Naive thymus-derived CD8-positive, alpha-beta T cell (primary cell): ENCODE results near the gene FAM118B. TPM values are rescaled to one million over a fixed set of nuclear protein-coding genes. Genes with fewer than 3 reads are reported as not detected.
A peak's percentile ranks its signal among the peaks of the same experiment; 100 is the strongest.

Experiments used
- ATAC-seq, 2 donors: fragments of 150-1000 bp; cut with Tn5 transposase in 1 of 2; sonication (Bioruptor Pico), chemical (Tn5 transposase) in 1 of 2; 1 replicate in 1 of 2; 2 replicates in 1 of 2; pipeline ENCODE4 v1.10.0; 2021; ENCODE audit warnings: mild to moderate bottlenecking in 2 of 2, moderate library complexity in 2 of 2
- POLR2A ChIA-PET: fragments of 350-600 bp; sonication (Branson Sonifier 250); formaldehyde crosslinking; loops from one replicate; lab custom pipeline; 2021; ENCODE audit warnings: antibody characterized with exemption; lab: Charles Lee
- DNase-seq, 10 donors: peaks; one replicate each; pipeline versions ENCODE4 v3.0.0 to v3.0.0-alpha.2; 2020 to 2022
- H3K27ac Mint-ChIP-seq, 10 donors: one replicate each; pipeline ENCODE4 v1.8.0; 2020 to 2022; ENCODE audit warnings: mild to moderate bottlenecking in 10 of 10, mixed read lengths in 10 of 10, moderate library complexity in 4 of 10, inconsistent platforms in 1 of 10
- H3K27me3 Mint-ChIP-seq, 5 donors: one replicate each; pipeline ENCODE4 v1.8.0; 2021 to 2022; ENCODE audit warnings: mixed read lengths in 5 of 5
- H3K36me3 Mint-ChIP-seq, 3 donors: one replicate each; pipeline ENCODE4 v1.8.0; 2020 to 2022; ENCODE audit warnings: mixed read lengths in 3 of 3, mild to moderate bottlenecking in 2 of 3, inconsistent platforms in 1 of 3
- H3K4me1 Mint-ChIP-seq, 4 donors: one replicate each; pipeline ENCODE4 v1.8.0; 2021 to 2022; ENCODE audit warnings: mixed read lengths in 4 of 4
- H3K4me3 Mint-ChIP-seq, 10 donors: one replicate each; pipeline ENCODE4 v1.8.0; 2020 to 2022; ENCODE audit warnings: mild to moderate bottlenecking in 10 of 10, mixed read lengths in 10 of 10, moderate library complexity in 6 of 10, inconsistent platforms in 1 of 10
- H3K9me3 Mint-ChIP-seq, 9 donors: one replicate each; pipeline ENCODE4 v1.8.0; 2020 to 2022; ENCODE audit warnings: mixed read lengths in 9 of 9, mild to moderate bottlenecking in 3 of 9, inconsistent platforms in 1 of 9, moderate library complexity in 1 of 9
- polyA plus RNA-seq, 3 donors: library from polyadenylated mRNA; unstranded; fragments of 300-500 nt; fragmentation: Illumina TruSeq; gene quantifications; one replicate each; pipeline ENCODE4 v1.2.3, GENCODE V29; 2021
- total RNA-seq, 8 experiments: library from RNA in 2 of 8; stranded (reverse) in 2 of 8; gene quantifications; one replicate each; pipeline ENCODE4 v1.2.3 and lab custom pipeline; 2021 to 2026

FAM118B gene
- total and polyA plus RNA-seq, 5 experiments from 2014 or later = 8.9 to 16.3 (median 12.4) TPM

DNA sequence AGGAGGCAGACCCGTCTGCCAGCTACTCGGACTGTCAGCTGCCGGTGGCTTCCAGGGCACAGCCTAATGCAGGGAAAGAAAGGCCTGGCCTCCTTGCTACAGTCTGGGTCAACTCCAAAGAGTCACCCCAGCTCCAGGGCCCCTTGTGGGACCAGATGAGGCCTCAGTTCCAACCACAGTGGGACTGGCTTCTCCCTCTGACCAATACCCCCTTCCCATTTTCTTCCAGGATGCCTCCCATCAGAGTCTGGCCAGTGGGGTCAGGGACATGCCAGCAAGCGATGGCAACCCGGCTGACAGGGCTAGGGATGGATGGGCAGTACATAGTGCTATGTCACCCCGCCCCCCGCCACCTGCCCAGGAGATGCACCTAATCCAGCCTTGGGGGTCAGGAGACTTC is 36.8 kb upstream of the FAM118B start:
- ATAC-seq (no peak), DNase-seq (peak in 1 of 10 donors; percentile 27)
- H3K9me3 Mint-ChIP-seq = no peaks in the 10 kb centered on the region
- no peak overlapping the region for H3K27ac Mint-ChIP-seq
- H3K4me1 Mint-ChIP-seq = peaks cover 0 to 3% (median 0%) of the 10 kb centered on the region in 4 donors
- H3K4me3 Mint-ChIP-seq = no peak overlapping the region
- H3K36me3 Mint-ChIP-seq = no peaks in the 10 kb centered on the region
- POLR2A ChIA-PET = no interaction called here
- H3K27me3 Mint-ChIP-seq = peaks cover 0 to 25% (median 8%) of the 10 kb centered on the region in 5 donors

DNA sequence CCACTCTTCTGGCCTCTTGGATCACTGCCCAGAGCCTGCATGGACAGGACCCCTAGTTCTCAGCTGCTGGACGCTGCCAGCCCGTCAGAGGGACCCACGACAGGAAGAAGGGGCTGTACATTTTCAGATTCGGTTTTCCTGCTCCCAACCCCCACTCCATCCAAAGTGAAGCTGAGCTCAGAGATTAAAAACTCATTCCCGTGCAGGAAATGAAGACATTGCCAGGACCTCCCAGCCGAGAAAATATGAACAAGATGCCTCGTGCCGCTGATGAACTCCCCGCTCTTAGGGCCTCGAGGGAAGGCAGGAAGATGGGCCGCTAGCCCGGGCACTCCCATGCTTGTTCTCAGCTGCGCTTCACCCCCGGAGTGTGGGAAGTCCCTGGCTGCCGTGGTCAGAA is 36.2 kb upstream of the FAM118B start:
- Mint-ChIP-seq H3K4me3 (no peak overlapping the region), H3K27me3 (peaks cover 0 to 25% (median 8%) of the 10 kb centered on the region in 5 donors), H3K27ac (no peak overlapping the region), H3K36me3 (peaks cover 0 to 3% (median 0%) of the 10 kb centered on the region in 3 donors), H3K9me3 (peaks cover 0 to 5% (median 0%) of the 10 kb centered on the region in 9 donors), H3K4me1 (peaks cover 0 to 3% (median 0%) of the 10 kb centered on the region in 4 donors)
- ATAC-seq (no peak), DNase-seq (no peak)
- POLR2A ChIA-PET = no interaction called here

DNA sequence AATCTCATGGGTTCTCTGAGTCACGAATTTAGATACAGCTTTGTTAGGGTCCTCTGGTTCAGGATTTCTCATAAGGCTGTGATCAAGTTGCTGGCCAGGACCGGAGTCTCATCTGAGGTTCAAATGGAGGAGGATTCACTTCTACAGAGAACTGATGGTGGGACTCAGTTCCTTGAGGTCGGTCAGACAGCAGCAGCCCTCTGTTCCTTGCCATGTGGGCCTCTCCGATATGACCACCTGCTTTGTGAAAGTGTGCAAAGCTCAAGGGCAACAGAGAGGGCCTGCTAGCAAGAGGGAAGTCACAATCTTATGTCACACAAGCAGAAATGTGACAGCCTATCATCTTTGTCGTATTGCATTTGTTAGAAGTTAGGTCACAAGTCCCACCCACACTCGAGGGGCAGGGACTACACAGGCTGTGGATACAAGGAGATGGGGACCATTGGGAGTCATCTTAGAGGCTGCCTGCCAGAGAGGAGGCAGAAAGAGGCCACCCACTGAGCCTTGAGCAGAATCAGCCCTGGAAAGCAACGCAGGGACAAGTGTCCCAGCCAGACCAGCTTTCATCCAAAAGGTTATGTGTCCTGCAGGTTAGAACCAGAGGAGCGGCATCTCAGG is 34.6 kb upstream of the FAM118B start:
- peaks cover 0 to 4% (median under 1%) of the 10 kb centered on the region in 4 donors for H3K4me1 Mint-ChIP-seq
- ATAC-seq (no peak), DNase-seq (no peak)
- H3K9me3 Mint-ChIP-seq = peaks cover 0 to 8% (median 0%) of the 10 kb centered on the region in 9 donors
- H3K4me3 Mint-ChIP-seq = no peak overlapping the region
- POLR2A ChIA-PET = no interaction called here
- peaks cover 0 to 12% (median 5%) of the 10 kb centered on the region in 5 donors for H3K27me3 Mint-ChIP-seq
- peaks cover 0 to 7% (median 0%) of the 10 kb centered on the region in 3 donors for H3K36me3 Mint-ChIP-seq
- H3K27ac Mint-ChIP-seq = no peak overlapping the region

DNA sequence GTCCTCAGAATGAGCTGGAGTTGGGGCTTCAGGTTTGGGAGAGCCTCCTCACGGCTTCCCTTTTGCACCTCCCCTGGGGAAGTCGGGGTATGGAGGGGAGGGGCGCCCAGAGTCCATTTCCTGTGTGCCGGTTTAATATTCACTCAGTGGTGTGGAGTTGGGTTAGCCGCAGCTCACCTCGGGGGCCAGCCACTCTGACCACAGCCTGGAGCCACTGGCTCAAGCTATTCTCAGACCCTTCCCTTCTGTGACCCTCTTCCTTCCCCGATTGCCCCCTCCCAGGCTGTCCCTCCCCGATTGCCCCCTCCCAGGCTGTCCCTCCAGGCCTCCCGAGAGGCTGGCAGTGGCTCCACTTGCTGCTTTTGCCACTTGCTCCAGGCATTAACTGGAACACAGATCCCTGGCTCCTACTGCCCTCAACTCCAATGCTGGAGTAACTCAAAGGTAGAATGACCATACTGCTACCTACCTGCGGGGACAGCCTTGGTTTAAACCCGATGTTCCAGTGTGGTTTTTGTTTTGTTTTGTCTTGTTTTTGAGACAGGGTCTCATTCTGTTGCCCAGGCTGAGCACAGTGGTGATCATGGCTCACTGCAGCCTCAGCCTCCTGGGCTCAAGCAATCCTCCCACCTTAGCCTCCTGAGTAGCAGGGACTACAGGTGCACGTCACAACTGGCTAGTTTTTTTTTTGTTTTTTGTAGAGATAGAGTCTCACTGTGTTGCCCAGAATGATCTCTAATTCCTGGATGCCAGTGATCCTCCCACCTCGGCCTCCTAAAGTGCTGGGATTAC is 29.4 kb upstream of the FAM118B start:
- no peak for DNase-seq
- Mint-ChIP-seq H3K36me3 (peaks cover 0 to 7% (median 1%) of the 10 kb centered on the region in 3 donors), H3K27ac (peak overlapping the region in 1 of 10 donors; percentile 52), H3K4me3 (no peak overlapping the region), H3K9me3 (peaks cover 0 to 8% (median 0%) of the 10 kb centered on the region in 9 donors), H3K4me1 (peaks cover 0 to 15% (median 2%) of the 10 kb centered on the region in 4 donors), H3K27me3 (no peaks in the 10 kb centered on the region)
- POLR2A ChIA-PET = no interaction called here
- no peak for ATAC-seq

DNA sequence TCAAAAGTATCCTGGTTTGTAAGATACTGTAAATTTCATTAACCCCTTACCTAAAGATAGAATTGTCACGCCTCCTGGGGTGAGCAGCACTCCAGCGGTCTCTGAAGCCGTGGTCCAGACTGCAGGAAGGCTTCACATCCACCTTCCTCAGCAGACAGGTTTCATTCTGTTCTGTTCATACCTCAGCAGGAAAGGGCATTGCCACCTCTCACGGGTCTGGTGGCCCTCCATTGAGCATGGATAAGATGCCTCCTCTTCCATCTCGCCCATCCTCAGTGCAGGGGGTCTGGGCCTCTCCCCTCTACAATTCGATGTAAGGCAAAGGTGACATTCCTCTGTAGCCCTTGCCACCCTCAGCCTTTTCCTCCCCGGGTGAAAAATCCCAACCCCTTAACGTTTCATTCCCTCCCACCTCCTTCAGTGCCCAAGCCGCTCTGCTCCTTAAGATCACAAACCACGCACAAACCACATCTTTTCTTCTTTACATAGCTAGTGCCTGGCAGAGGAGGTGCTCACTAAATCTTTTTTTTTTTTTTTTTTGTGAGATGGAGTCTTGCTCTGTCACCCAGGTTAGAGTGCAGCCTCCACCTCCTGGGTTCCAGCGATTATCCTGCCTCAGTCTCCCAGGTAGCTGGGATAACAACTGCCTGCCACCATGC is 28.7 kb upstream of the FAM118B start:
- Mint-ChIP-seq H3K4me3 (peak overlapping the region in 1 of 10 donors; percentile 35), H3K27ac (peak overlapping the region in 3 of 10 donors; percentile 6 to 54 (median 52)), H3K9me3 (peaks cover 0 to 8% (median 0%) of the 10 kb centered on the region in 9 donors), H3K27me3 (no peaks in the 10 kb centered on the region), H3K4me1 (peaks cover 0 to 15% (median 2%) of the 10 kb centered on the region in 4 donors), H3K36me3 (peaks cover 0 to 7% (median 3%) of the 10 kb centered on the region in 3 donors)
- DNase-seq (no peak), ATAC-seq (no peak)
- POLR2A ChIA-PET = no interaction called here

DNA sequence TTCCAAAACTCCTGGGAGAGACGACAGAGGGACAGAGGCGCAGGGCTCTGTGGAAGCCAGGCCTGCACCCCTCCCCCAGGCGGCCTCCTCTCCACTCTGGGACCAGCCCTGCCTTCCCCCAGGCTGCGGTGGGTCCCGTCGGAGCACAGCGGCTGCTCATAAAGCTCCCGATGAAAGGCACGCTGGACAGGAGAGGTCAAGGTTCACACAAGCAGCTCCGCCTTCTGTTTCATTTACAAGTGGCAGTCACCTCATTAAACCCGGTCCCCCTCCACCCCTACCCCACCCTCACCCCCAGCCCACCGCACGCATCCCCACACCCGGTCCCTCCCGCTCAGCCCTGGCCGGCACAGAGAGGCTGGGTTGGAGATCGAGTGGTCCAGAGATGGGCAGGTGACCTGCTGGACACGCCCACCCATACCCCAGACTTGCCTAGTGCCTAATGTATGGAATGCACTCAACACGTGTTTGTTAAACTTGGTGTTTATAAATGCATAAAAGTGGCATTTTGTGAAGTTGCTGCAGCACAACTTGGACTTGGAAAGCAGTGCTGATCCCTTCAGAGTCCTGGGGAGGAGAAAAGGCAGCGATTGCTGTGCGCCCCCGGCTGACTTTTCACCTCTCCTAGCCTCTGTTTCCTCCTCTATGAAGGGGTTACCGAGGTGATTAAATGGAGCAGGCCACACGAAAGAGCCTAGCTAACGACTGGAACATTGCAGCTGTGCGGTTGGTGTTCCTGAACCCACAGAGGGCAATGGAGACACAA is 26.1 kb upstream of the FAM118B start:
- H3K4me1 Mint-ChIP-seq = peaks cover 3 to 22% (median 5%) of the 10 kb centered on the region in 4 donors
- H3K4me3 Mint-ChIP-seq = no peak overlapping the region
- ATAC-seq (no peak), DNase-seq (no peak)
- H3K27ac Mint-ChIP-seq = peak overlapping the region in 1 of 10 donors; percentile 79
- peaks cover 0 to 4% (median 0%) of the 10 kb centered on the region in 9 donors for H3K9me3 Mint-ChIP-seq
- H3K27me3 Mint-ChIP-seq = no peaks in the 10 kb centered on the region
- H3K36me3 Mint-ChIP-seq = peaks cover 0 to 13% (median 4%) of the 10 kb centered on the region in 3 donors
- POLR2A ChIA-PET = no interaction called here

DNA sequence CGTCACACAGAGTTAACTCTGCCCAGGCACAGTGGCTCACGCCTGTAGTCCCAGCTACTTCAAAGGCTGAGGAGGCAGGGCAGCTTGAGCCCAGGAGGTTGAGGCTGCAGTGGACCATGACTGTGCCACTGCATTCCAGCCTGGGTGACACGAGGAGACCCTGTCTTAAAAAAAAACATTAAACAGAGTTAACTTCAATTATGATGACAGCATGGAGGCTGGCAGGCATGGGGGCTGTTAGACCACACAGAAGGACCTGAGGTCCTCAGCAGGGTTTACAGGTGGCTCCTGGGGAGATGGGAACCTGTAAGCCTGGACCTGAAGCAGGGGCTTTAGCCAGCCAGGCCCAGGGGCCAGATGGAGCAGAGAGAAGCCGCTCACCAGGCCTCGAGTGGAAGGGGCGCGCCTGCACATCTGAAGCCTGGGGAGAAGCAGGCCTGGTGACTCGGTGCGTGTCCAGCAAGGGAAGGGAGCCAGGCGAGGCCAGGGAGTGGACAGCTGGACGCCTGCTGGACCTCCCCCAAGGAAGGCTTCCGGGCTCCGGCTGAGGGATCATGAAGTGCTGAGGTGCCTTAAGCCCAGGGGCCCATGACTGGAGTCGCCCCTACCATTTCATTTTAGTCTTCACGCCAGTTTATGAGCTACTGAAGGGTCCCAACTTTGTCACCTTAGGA is 25.4 kb upstream of the FAM118B start:
- no peaks in the 10 kb centered on the region for H3K9me3 Mint-ChIP-seq
- POLR2A ChIA-PET = no interaction called here
- ATAC-seq = no peak
- no peak for DNase-seq
- peaks cover 4 to 22% (median 5%) of the 10 kb centered on the region in 4 donors for H3K4me1 Mint-ChIP-seq
- peak overlapping the region in 1 of 10 donors; percentile 79 for H3K27ac Mint-ChIP-seq
- no peaks in the 10 kb centered on the region for H3K27me3 Mint-ChIP-seq
- no peak overlapping the region for H3K4me3 Mint-ChIP-seq
- H3K36me3 Mint-ChIP-seq = peaks cover 0 to 18% (median 0%) of the 10 kb centered on the region in 3 donors

DNA sequence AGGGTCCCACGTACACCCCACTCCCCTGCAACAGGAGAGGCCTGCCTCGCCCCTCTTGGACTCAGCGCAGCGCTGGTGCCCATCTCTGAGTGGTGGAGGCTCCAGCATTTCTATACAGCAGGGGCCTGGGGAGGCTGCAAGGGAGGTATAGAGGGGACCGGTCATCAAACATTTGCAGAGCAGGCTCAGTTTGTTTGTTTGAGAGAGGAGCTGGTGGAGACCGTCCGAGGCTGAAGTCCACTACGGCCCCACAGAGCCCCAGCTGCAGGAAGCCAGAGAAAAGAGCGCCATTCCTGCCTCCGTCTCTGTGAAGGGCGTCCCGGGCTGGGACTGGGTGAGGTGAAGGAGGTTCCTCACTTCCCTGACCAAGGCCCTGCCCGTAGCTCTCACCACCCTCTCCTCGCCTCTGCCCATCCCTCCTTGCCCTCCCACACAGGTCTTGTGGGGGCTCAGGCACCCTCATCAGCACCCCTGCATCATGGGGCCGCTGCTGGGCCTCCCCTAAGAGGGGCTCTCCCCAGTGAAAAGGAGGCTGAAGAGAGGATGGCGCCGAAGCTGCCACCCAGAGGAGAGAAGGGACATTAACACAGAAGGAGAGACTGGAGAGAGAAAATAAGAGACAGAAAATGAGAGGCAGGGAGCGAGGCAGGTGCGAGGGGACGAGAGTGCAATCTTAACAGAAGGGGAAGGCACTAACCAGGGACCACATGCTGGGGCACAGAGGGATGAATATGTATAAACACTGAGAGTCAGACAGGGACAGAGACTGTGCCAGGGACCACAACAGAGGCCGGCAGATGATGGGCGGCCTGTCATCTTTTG is 24.7 kb upstream of the FAM118B start:
- DNase-seq = no peak
- H3K27me3 Mint-ChIP-seq = no peaks in the 10 kb centered on the region
- no peak overlapping the region for H3K4me3 Mint-ChIP-seq
- H3K9me3 Mint-ChIP-seq = no peaks in the 10 kb centered on the region
- peaks cover 0 to 23% (median 1%) of the 10 kb centered on the region in 3 donors for H3K36me3 Mint-ChIP-seq
- peak overlapping the region in 1 of 10 donors; percentile 69 for H3K27ac Mint-ChIP-seq
- no peak for ATAC-seq
- POLR2A ChIA-PET = no interaction called here
- peaks cover 4 to 19% (median 5%) of the 10 kb centered on the region in 4 donors for H3K4me1 Mint-ChIP-seq

DNA sequence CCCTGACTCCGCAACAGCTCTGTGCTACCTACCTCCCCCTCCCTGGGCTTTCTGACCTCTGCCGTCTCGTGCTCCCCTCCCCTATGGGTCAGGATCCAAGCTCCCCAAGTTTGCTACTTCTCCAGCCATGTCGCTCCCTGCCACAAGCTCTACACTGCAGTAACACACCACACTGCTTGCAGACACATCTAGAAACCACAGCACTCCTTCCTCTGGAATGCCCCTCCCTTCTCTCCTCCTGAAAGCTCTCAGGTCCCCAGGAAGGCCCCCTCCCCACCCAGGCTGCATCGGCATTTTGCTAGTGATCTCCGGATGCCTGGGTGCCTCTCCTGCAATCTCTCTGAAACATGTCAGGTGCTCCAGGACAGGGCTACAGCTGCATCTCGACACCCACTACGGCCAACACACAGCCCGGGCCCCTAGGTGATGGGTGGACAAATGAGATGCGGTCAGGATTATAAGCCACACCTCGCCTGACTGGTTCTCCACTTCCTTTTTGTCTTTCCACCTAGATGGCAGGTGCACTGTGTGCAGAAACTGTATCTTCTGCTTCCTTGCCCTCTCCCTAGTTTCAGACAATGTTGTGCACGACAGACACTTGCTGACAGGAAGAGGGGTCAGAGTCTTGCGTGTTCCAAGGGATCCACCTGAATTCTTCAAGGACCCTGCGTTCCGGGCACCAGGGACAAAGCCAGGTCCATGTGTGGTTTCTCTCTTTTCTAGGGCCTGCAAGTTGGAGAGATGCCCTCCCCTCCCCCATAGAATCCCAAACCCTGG is 23.1 kb upstream of the FAM118B start:
- POLR2A ChIA-PET = no interaction called here
- no peaks in the 10 kb centered on the region for H3K9me3 Mint-ChIP-seq
- H3K27ac Mint-ChIP-seq = peak overlapping the region in 1 of 10 donors; percentile 37
- DNase-seq = no peak
- H3K4me3 Mint-ChIP-seq = no peak overlapping the region
- ATAC-seq = no peak
- no peaks in the 10 kb centered on the region for H3K27me3 Mint-ChIP-seq
- H3K36me3 Mint-ChIP-seq = peaks cover 0 to 32% (median 2%) of the 10 kb centered on the region in 3 donors
- H3K4me1 Mint-ChIP-seq = peaks cover 0 to 7% (median 5%) of the 10 kb centered on the region in 4 donors

DNA sequence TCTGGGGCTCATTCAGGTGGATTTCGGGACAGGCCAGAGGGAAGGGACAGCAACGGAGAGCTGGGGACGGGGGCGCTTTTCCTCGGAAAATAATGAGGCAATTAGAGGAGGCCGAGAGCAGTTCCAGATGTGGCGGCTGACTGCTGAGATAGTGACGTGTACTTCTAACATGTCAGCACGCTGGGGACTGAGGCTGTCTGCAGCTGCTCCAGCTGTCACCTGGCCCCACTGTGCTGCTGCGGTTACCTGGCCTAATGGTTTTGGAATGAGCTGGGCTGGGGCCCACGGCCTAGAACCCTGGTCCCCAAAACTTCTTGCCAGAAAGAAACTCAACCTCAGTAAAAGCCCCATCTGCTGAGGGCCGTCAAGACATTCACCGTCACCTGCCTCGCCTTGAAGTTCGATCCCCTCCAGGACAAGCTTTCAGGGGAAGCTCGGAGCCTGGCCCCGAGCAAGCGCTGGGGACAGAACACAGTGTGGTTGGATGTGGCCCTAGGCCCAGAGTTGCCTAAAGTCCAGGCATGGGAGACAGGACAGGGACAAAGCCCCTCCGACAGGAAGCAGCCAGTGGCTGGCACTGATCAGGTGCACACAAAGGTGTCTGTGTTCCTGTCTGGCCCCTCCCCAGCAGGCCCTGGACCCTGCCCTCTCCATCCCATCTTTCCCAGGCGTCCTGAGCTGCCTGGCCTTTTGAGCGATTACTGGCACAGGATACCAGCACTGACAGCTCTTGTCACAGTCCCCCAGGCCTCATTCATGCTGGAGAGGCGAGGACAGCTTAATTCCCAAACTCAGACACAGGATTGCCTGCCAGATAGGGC is 22.3 kb upstream of the FAM118B start:
- POLR2A ChIA-PET = no interaction called here
- H3K36me3 Mint-ChIP-seq = peaks cover 0 to 37% (median 2%) of the 10 kb centered on the region in 3 donors
- no peaks in the 10 kb centered on the region for H3K27me3 Mint-ChIP-seq
- no peak overlapping the region for H3K4me3 Mint-ChIP-seq
- no peak for ATAC-seq
- no peaks in the 10 kb centered on the region for H3K9me3 Mint-ChIP-seq
- peaks cover 0 to 7% (median 5%) of the 10 kb centered on the region in 4 donors for H3K4me1 Mint-ChIP-seq
- H3K27ac Mint-ChIP-seq = no peak overlapping the region
- no peak for DNase-seq
